Midbrain (tissue), 1 donor: ENCODE results near the gene ANXA11.

Experiments
- DNase-seq: peaks from one replicate; lab custom pipeline; 2025; lab: John Stamatoyannopoulos, UW

ANXA11 gene

DNA sequence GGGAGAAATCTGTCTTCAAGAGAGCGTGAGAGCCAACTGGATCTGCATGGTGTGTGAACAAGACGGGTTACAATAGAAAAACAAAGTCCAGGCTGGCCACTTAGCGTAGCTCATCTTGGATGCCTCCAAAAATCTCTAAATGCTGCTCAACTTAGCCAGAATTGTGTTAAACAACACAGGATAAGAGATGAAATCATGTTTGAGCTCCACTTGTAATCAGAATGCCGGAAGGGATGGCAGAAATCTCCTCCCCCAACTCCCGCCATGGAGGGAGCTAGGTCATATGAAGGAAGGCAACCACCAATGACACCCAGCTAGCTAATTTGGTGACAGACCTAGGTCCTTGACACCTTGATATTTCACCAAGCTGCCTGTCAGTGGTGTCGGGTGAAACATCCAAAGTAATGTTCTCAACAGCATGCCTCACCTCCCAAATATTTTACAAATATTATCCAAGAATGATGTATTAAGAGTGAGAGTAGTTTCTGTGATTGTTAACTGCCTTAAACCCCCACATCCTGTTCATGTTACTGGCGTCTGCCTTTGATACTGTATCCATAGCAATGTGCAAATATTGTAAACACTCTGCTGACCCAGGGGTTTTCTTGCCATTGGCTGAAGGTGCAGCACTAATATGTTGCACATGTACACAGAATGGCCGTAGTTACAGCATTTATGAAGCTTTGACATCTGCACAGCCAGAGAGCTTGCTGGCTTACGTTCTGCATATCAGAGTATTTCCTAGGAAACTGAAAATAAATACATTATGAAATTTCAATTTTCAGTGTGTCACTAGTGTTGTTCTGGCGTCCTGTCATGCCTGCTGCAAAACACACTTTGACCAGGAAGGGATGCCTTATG is 101.0 kb downstream of the ANXA11 start:
- DNase-seq, result no peak
